ENCODE data around the gene VPREB1.

DNA sequence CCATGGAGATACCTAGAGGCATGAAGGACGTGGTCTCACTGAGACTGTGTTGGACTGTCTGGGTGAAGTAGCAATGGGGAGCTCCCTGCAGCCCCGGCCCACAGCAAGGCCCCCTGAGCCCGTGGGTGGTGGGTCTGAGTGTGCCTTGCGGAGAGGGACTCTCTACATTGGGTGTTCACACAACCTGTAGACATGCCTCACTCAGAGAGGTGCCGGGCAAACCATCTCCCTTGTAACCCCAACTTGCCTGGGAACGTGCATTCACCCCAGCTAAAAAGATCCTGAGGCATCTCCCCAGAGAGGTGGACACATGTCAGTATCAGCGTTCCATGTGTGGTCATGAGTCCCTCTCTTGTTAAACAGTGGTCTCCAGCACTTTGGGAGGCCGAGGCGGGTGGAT is 2.1 kb downstream of the VPREB1 start:
- TF ChIP-seq, protein P1, sequence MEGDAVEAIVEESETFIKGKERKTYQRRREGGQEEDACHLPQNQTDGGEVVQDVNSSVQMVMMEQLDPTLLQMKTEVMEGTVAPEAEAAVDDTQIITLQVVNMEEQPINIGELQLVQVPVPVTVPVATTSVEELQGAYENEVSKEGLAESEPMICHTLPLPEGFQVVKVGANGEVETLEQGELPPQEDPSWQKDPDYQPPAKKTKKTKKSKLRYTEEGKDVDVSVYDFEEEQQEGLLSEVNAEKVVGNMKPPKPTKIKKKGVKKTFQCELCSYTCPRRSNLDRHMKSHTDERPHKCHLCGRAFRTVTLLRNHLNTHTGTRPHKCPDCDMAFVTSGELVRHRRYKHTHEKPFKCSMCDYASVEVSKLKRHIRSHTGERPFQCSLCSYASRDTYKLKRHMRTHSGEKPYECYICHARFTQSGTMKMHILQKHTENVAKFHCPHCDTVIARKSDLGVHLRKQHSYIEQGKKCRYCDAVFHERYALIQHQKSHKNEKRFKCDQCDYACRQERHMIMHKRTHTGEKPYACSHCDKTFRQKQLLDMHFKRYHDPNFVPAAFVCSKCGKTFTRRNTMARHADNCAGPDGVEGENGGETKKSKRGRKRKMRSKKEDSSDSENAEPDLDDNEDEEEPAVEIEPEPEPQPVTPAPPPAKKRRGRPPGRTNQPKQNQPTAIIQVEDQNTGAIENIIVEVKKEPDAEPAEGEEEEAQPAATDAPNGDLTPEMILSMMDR (conservative IDR thresholded peaks at IDR 0.05; ENCODE audit: low read length) = no peak
- TF ChIP-seq EZH2phosphoT487 (IDR thresholded peaks at IDR 0.05; ENCODE audit: borderline replicate concordance, low read depth, low read length) = no peak

Data from OCI-LY7 (cell line).